ENCODE measurements around the gene ASXL3. TPM values are rescaled to one million over a fixed set of nuclear protein-coding genes. Genes with fewer than 3 reads are reported as not detected.

ASXL3 gene
- total RNA-seq, 1 experiment from 2014 or later: 1.2 TPM

GRCh38 chr18:33641141-33641540 is 63.1 kb downstream of the ASXL3 start:
- H3K36me3 ChIP-seq (ENCODE audit: control insufficient read depth, insufficient read depth, low read length): no peaks in the 10 kb centered on the region
- no peak overlapping the region for H3K4me3 ChIP-seq (ENCODE audit: low read depth, low read length)
- Mint-ChIP-seq H3K36me3 (ENCODE audit: insufficient read depth, unreplicated experiment) (no peaks in the 10 kb centered on the region), H3K4me1 (ENCODE audit: low read depth, unreplicated experiment) (no peaks in the 10 kb centered on the region), H3K9me3 (ENCODE audit: unreplicated experiment) (no peaks in the 10 kb centered on the region), H3K27me3 (ENCODE audit: insufficient read depth, unreplicated experiment) (no peaks in the 10 kb centered on the region), H3K27ac (ENCODE audit: unreplicated experiment) (no peak overlapping the region), H3K4me3 (ENCODE audit: unreplicated experiment) (no peak overlapping the region)
- TF ChIP-seq, protein P1, sequence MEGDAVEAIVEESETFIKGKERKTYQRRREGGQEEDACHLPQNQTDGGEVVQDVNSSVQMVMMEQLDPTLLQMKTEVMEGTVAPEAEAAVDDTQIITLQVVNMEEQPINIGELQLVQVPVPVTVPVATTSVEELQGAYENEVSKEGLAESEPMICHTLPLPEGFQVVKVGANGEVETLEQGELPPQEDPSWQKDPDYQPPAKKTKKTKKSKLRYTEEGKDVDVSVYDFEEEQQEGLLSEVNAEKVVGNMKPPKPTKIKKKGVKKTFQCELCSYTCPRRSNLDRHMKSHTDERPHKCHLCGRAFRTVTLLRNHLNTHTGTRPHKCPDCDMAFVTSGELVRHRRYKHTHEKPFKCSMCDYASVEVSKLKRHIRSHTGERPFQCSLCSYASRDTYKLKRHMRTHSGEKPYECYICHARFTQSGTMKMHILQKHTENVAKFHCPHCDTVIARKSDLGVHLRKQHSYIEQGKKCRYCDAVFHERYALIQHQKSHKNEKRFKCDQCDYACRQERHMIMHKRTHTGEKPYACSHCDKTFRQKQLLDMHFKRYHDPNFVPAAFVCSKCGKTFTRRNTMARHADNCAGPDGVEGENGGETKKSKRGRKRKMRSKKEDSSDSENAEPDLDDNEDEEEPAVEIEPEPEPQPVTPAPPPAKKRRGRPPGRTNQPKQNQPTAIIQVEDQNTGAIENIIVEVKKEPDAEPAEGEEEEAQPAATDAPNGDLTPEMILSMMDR (IDR thresholded peaks at IDR 0.05; ENCODE audit: insufficient read depth in 1 of 2, low read depth in 1 of 2, low read length in 1 of 2, severe bottlenecking in 1 of 2, unreplicated experiment in 1 of 2): no peak
- no peak for DNase-seq
- H3K9me3 ChIP-seq: no peaks in the 10 kb centered on the region
- intact Hi-C loops (cut with micrococcal nuclease; ENCODE audit: unreplicated experiment): no loop called here
- ChIA-PET CTCF (no interaction called here), POLR2A (no interaction called here)
- BruUV-seq (replicated peaks): no TSS peak
- no peaks in the 10 kb centered on the region for H3K27me3 ChIP-seq (replicated peaks; ENCODE audit: control insufficient read depth, insufficient read depth, low read length)
- no peaks in the 10 kb centered on the region for H3K4me1 ChIP-seq

DNA sequence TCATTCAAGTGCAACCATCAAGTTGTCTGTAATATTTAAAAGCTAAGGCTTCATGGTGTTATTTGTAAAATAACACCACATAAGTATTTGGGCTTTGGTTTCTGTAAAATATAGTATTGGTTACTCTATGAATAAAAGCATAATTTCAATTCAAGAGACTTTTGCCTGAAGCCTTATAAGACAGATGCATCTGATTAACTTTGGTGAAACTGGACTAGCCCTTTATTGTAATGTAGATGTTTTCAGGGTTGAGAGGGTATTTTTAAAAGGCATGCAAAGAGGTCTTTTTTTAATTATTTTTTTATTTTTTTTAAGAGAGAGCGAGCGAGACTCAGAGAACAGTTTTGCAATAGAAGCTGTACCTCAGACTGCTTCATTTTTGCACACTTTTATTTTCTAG is 66.5 kb downstream of the ASXL3 start:
- H3K27me3 Mint-ChIP-seq (ENCODE audit: insufficient read depth, unreplicated experiment): no peaks in the 10 kb centered on the region
- no peak overlapping the region for H3K27ac Mint-ChIP-seq (ENCODE audit: unreplicated experiment)
- H3K9me3 Mint-ChIP-seq (ENCODE audit: unreplicated experiment): no peaks in the 10 kb centered on the region
- Histone ChIP-seq H3K27me3 (replicated peaks; ENCODE audit: control insufficient read depth, insufficient read depth, low read length) (no peaks in the 10 kb centered on the region), H3K4me3 (ENCODE audit: low read depth, low read length) (no peak overlapping the region), H3K4me1 (no peaks in the 10 kb centered on the region), H3K36me3 (ENCODE audit: control insufficient read depth, insufficient read depth, low read length) (no peaks in the 10 kb centered on the region), H3K9me3 (no peaks in the 10 kb centered on the region)
- no peaks in the 10 kb centered on the region for H3K4me1 Mint-ChIP-seq (ENCODE audit: low read depth, unreplicated experiment)
- ChIA-PET POLR2A (no interaction called here), CTCF (no interaction called here)
- DNase-seq: no peak
- intact Hi-C loops (cut with micrococcal nuclease; ENCODE audit: unreplicated experiment): no loop called here
- no peaks in the 10 kb centered on the region for H3K36me3 Mint-ChIP-seq (ENCODE audit: insufficient read depth, unreplicated experiment)
- BruUV-seq (replicated peaks): no TSS peak
- TF ChIP-seq, protein P1 (IDR thresholded peaks at IDR 0.05; ENCODE audit: insufficient read depth in 1 of 2, low read depth in 1 of 2, low read length in 1 of 2, severe bottlenecking in 1 of 2, unreplicated experiment in 1 of 2): no peak
- H3K4me3 Mint-ChIP-seq (ENCODE audit: unreplicated experiment): no peak overlapping the region

- Mint-ChIP-seq H3K36me3 (ENCODE audit: insufficient read depth, unreplicated experiment) (no peaks in the 10 kb centered on the region), H3K9me3 (ENCODE audit: unreplicated experiment) (no peaks in the 10 kb centered on the region), H3K27ac (ENCODE audit: unreplicated experiment) (no peak overlapping the region), H3K4me1 (ENCODE audit: low read depth, unreplicated experiment) (no peaks in the 10 kb centered on the region), H3K4me3 (ENCODE audit: unreplicated experiment) (no peak overlapping the region), H3K27me3 (ENCODE audit: insufficient read depth, unreplicated experiment) (no peaks in the 10 kb centered on the region)
- TF ChIP-seq, protein P1 (IDR thresholded peaks at IDR 0.05; ENCODE audit: insufficient read depth in 1 of 2, low read depth in 1 of 2, low read length in 1 of 2, severe bottlenecking in 1 of 2, unreplicated experiment in 1 of 2): no peak
- ChIA-PET CTCF (no interaction called here), POLR2A (no interaction called here)
- Histone ChIP-seq H3K9me3 (no peaks in the 10 kb centered on the region), H3K4me1 (no peaks in the 10 kb centered on the region), H3K4me3 (ENCODE audit: low read depth, low read length) (no peak overlapping the region), H3K36me3 (ENCODE audit: control insufficient read depth, insufficient read depth, low read length) (no peaks in the 10 kb centered on the region), H3K27me3 (replicated peaks; ENCODE audit: control insufficient read depth, insufficient read depth, low read length) (no peaks in the 10 kb centered on the region)
- DNase-seq: no peak
- intact Hi-C loops (cut with micrococcal nuclease; ENCODE audit: unreplicated experiment): no loop called here
- BruUV-seq (replicated peaks): no TSS peak
Measured at GRCh38 chr18:33647365-33647764, 69.3 kb downstream of the ASXL3 start.

All from Caco-2 (cell line).